K562 (cell line): ENCODE measurements around the gene MITF. TPM values are rescaled to one million over a fixed set of nuclear protein-coding genes. Genes with fewer than 3 reads are reported as not detected.

Experiments
- ATAC-seq: fragments of 200-7000 bp; cut with Tn5 transposase; 3 replicates; pipeline ENCODE4 v1.9.1; 2020; ENCODE audit warnings: moderate library complexity
- BruUV-seq: library from RNA; stranded (reverse); fragments of 400-500 nt; replicated peaks from 2 replicates; lab custom pipeline; 2021; lab: Mats Ljungman, UMichigan
- CTCF ChIA-PET: fragments of 300-600 bp; formaldehyde crosslinking; extraction: SDS; loops from one replicate; lab custom pipeline; 2021; ENCODE audit warnings: low intra/inter-chr PET ratio; lab: Yijun Ruan, JAX
- POLR2A ChIA-PET: fragments of 300-600, 350-650 bp; sonication (Branson Sonifier 250); formaldehyde crosslinking; extraction: SDS; loops from one replicate; lab custom pipeline; 2021; ENCODE audit warnings: antibody characterized with exemption, inconsistent platforms; lab: Yijun Ruan, JAX
- DNase-seq, 4 experiments: peaks; one replicate each; pipeline versions ENCODE4 v3.0.0 to v3.0.0-alpha.2; 2011 to 2018; ENCODE audit warnings: low spot score in 3 of 4, mixed read lengths in 3 of 4; ENCODE audit errors: extremely low read depth in 1 of 4
- FAIRE-seq: peaks from 2 replicates; lab custom pipeline; 2011; peaks lifted over from hg19 to GRCh38; lab: Jason Lieb, UNC
- H2AFZ ChIP-seq: 2 replicates; pipeline ENCODE4 v1.6.0; 2011; ENCODE audit warnings: low read depth, low read length, control low read depth, inconsistent platforms
- H3K27ac ChIP-seq: fragments of 200-600 bp; 3 replicates; pipeline ENCODE4 v1.8.0; 2011; ENCODE audit warnings: low read depth, mild to moderate bottlenecking, control low read depth, inconsistent platforms, low read length, moderate library complexity, mixed read lengths; ENCODE audit errors: extremely low read depth
- H3K27me3 ChIP-seq, 2 experiments: fragments of 300-600 bp in 1 of 2; 2 replicates in 1 of 2; 3 replicates in 1 of 2; pipeline versions ENCODE4 v1.6.0 to v1.8.0; 2011; ENCODE audit warnings: inconsistent platforms in 2 of 2, low read length in 2 of 2, mild to moderate bottlenecking in 1 of 2, mixed read lengths in 1 of 2, moderate library complexity in 1 of 2; ENCODE audit not compliant: control insufficient read depth in 2 of 2, insufficient read depth in 2 of 2
- H3K36me3 ChIP-seq: fragments of 300-600 bp; 3 replicates; pipeline ENCODE4 v1.8.0; 2011; ENCODE audit warnings: mild to moderate bottlenecking, low read length, inconsistent platforms; ENCODE audit not compliant: control insufficient read depth, insufficient read depth
- H3K4me1 ChIP-seq, 2 experiments: fragments of 200-600 bp in 1 of 2; replicated peaks in 1 of 2; 2 replicates in 1 of 2; 3 replicates in 1 of 2; pipeline versions ENCODE4 v1.5.1 to v1.8.0; 2011; ENCODE audit warnings: inconsistent platforms in 2 of 2, low read length in 2 of 2, mild to moderate bottlenecking in 1 of 2, mixed read lengths in 1 of 2, moderate library complexity in 1 of 2; ENCODE audit not compliant: control insufficient read depth in 2 of 2, insufficient read depth in 2 of 2
- H3K4me2 ChIP-seq: 2 replicates; pipeline ENCODE4 v1.6.1; 2011; ENCODE audit warnings: low read length, control low read depth, inconsistent platforms, mixed read lengths; ENCODE audit not compliant: insufficient read depth
- H3K4me3 ChIP-seq: fragments of 200-600 bp; sonication (generic), shearing (Covaris generic); 2 replicates; pipeline ENCODE4 v1.5.1; 2016; ENCODE audit warnings: control low read depth, inconsistent platforms
- H3K79me2 ChIP-seq: fragments of 200-600 bp; 3 replicates; pipeline ENCODE4 v1.8.0; 2011; ENCODE audit warnings: low read length, inconsistent platforms; ENCODE audit not compliant: control insufficient read depth, insufficient read depth
- H3K9ac ChIP-seq, 2 experiments: 2 replicates each; pipeline versions ENCODE4 v1.6.0 to v1.6.1; 2011; ENCODE audit warnings: low read depth in 2 of 2, low read length in 2 of 2, control low read depth in 1 of 2, inconsistent platforms in 1 of 2, mild to moderate bottlenecking in 1 of 2, mixed read lengths in 1 of 2; ENCODE audit not compliant: insufficient read depth in 1 of 2
- H3K9me1 ChIP-seq: one replicate; pipeline ENCODE4 v1.6.0; 2011; ENCODE audit warnings: inconsistent platforms, mild to moderate bottlenecking, low read length, moderate library complexity; ENCODE audit not compliant: control insufficient read depth, insufficient read depth
- H3K9me3 ChIP-seq: replicated peaks from 2 replicates; pipeline ENCODE4 v1.5.1; 2011; ENCODE audit warnings: low read depth, low read length, inconsistent platforms; ENCODE audit not compliant: control insufficient read depth, insufficient read depth
- H4K20me1 ChIP-seq: replicated peaks from 2 replicates; pipeline ENCODE4 v1.6.1; 2011; ENCODE audit warnings: low read length, inconsistent platforms, mixed read lengths; ENCODE audit not compliant: control insufficient read depth, insufficient read depth
- ATF1 ChIP-seq, 2 experiments: fragments of 450-650 bp in 1 of 2; IDR thresholded peaks; 2 replicates each; pipeline ENCODE4 v1.6.1; 2016; ENCODE audit warnings: missing compliant biosample characterization in 1 of 2, missing genetic modification characterization in 1 of 2
- DACH1 ChIP-seq: fragments of 450-650 bp; IDR thresholded peaks from 2 replicates; pipeline ENCODE4 v1.6.1; 2018; ENCODE audit not compliant: partially characterized antibody
- ELF1 ChIP-seq: fragments of 200-800 bp; sonication (Bioruptor generic); IDR thresholded peaks from 2 replicates; pipeline ENCODE4 v1.6.1; 2016; ENCODE audit warnings: missing genetic modification characterization, missing compliant biosample characterization
- EWSR1 ChIP-seq: fragments of 450-650 bp; IDR thresholded peaks from 2 replicates; pipeline ENCODE4 v1.6.1; 2018; ENCODE audit warnings: borderline replicate concordance, mild to moderate bottlenecking, low read depth, moderate library complexity; ENCODE audit not compliant: partially characterized antibody
- HOMEZ ChIP-seq: fragments of 250-450 bp; sonication (Bioruptor Pico); IDR thresholded peaks from 2 replicates; pipeline ENCODE4 v1.4.0; 2020; ENCODE audit warnings: mild to moderate bottlenecking, moderate library complexity
- LCOR ChIP-seq: sonication (generic); formaldehyde crosslinking; IDR thresholded peaks from 2 replicates; pipeline ENCODE4 v1.8.0; 2022; ENCODE audit warnings: mild to moderate bottlenecking, missing genetic modification reagents
- MAFF ChIP-seq: IDR thresholded peaks from 2 replicates; pipeline ENCODE4 v1.6.1; 2012; ENCODE audit warnings: low read length, improper control_type of control experiment
- MAFG ChIP-seq: fragments of 450-650 bp; conservative IDR thresholded peaks from 2 replicates; pipeline ENCODE4 v1.6.1; 2016; ENCODE audit warnings: missing genetic modification characterization, missing compliant biosample characterization
- MAFK ChIP-seq: IDR thresholded peaks from 2 replicates; pipeline ENCODE4 v1.6.1; 2011; ENCODE audit warnings: low read length, improper control_type of control experiment
- NEUROD1 ChIP-seq: fragments of 150-350 bp; IDR thresholded peaks from 2 replicates; pipeline ENCODE4 v1.6.1; 2014; ENCODE audit warnings: borderline replicate concordance, low read length, low read depth; ENCODE audit not compliant: partially characterized antibody
- NFE2 ChIP-seq: IDR thresholded peaks from 2 replicates; pipeline ENCODE4 v1.6.1; 2014; ENCODE audit warnings: antibody characterized with exemption, low read depth
- POLR2A ChIP-seq: fragments of 450-650 bp; conservative IDR thresholded peaks from 2 replicates; pipeline ENCODE4 v1.6.1; 2016
- PTTG1 ChIP-seq: fragments of 450-650 bp; IDR thresholded peaks from 2 replicates; pipeline ENCODE4 v1.6.1; 2016; ENCODE audit warnings: low read depth, mild to moderate bottlenecking, missing genetic modification characterization, missing compliant biosample characterization
- SNIP1 ChIP-seq: fragments of 450-650 bp; IDR thresholded peaks from 2 replicates; pipeline ENCODE4 v1.7.1; 2017; ENCODE audit warnings: low read depth, mild to moderate bottlenecking
- SPI1 ChIP-seq: IDR thresholded peaks from 2 replicates; pipeline ENCODE4 v1.6.1; 2011; ENCODE audit warnings: low read depth, low read length, control low read depth, borderline replicate concordance
- TFAP4 ChIP-seq: sonication (generic); formaldehyde crosslinking; IDR thresholded peaks from 2 replicates; pipeline ENCODE4 v1.8.0; 2022; ENCODE audit warnings: missing genetic modification reagents, mild to moderate bottlenecking, moderate library complexity, borderline replicate concordance
- THRA ChIP-seq: fragments of 450-650 bp; IDR thresholded peaks from 2 replicates; pipeline ENCODE4 v1.6.1; 2017; ENCODE audit warnings: mild to moderate bottlenecking, moderate library complexity
- YY1 ChIP-seq, 3 experiments: IDR thresholded peaks; 2 replicates each; pipeline ENCODE4 v1.6.1; 2011; ENCODE audit warnings: low read length in 2 of 3, mild to moderate bottlenecking in 2 of 3, moderate library complexity in 2 of 3, borderline replicate concordance in 1 of 3, control low read depth in 1 of 3, low read depth in 1 of 3; ENCODE audit not compliant: insufficient read depth in 3 of 3, insufficient replicate concordance in 2 of 3, control insufficient read depth in 1 of 3, insufficient read length in 1 of 3; ENCODE audit errors: extremely low read depth in 1 of 3
- WGBS: fragments of 100-300 bp; shearing (Covaris generic); methylation state at CpG from one replicate; pipeline ENCODE4 v1.1.6; 2016; ENCODE audit warnings: low coverage, mixed read lengths; ENCODE audit not compliant: insufficient coverage; ENCODE audit errors: missing lambda C conversion rate; 5-methylcytosine and 5-hydroxymethylcytosine counted together
- in situ Hi-C: fragments of 300-500 bp; cut with MboI; formaldehyde crosslinking; loops from 4 replicates; pipeline ENCODE4 v1.15.0; 2018; ENCODE audit warnings: inconsistent platforms, mixed read lengths
- intact Hi-C: fragments of 100-400 bp; cut with micrococcal nuclease; formaldehyde crosslinking; loops from 2 replicates; pipeline ENCODE4 v1.14.2; 2022
- polyA plus RNA-seq, 8 experiments: library from polyadenylated mRNA; depleted of rRNA in 4 of 8; stranded (reverse) in 5 of 8; unstranded in 3 of 8; fragments of >200 nt; fragmentation: Nextera tagmentation in 2 of 8; fragmentation: Illumina TruSeq in 1 of 8; extraction: Ambion mirVana in 2 of 8; extraction: Trizol in 1 of 8; gene quantifications; 2 replicates each; pipeline versions ENCODE4 v1.2.1 to v1.2.3, GENCODE V29; 2011 to 2014; ENCODE audit warnings: inconsistent platforms in 1 of 8, missing spikeins in 1 of 8
- total RNA-seq, 7 experiments: library from RNA; depleted of rRNA in 6 of 7; stranded (reverse); fragments of >200 nt in 6 of 7; fragmentation: Illumina TruSeq in 2 of 7; extraction: Trizol in 2 of 7; gene quantifications; 2 replicates each; pipeline versions ENCODE4 v1.2.1 to v1.2.3, GENCODE V29; 2011 to 2021; ENCODE audit warnings: low replicate concordance in 1 of 7

MITF gene
- total and polyA plus RNA-seq, 9 of the 15 experiments (the other 6 are each of a cell fraction or from before 2014, with no cell fraction given), result 5.6 to 14.9 (median 11.1) TPM

- no TSS peak for BruUV-seq
- ATAC-seq (no peak), DNase-seq (no peak), FAIRE-seq (no peak)
- H3K79me2 ChIP-seq, result peaks cover 74% of the 10 kb centered on the region
- no peaks in the 10 kb centered on the region; the same call in 1 of the 2 replicates for H4K20me1 ChIP-seq
- CTCF ChIA-PET, result no interaction called here
- no peaks in the 10 kb centered on the region for H3K9me1 ChIP-seq
- H3K9ac ChIP-seq, result no peak overlapping the region
- WGBS, result 41% methylated on average over 3 of the region's 3 CpGs
- H3K4me1 ChIP-seq, result peaks cover 8 to 46% of the 10 kb centered on the region in 2 experiments
- intact Hi-C loops, result no loop called here
- H3K36me3 ChIP-seq, result no peaks in the 10 kb centered on the region
- H3K27me3 ChIP-seq, result no peaks in the 10 kb centered on the region
- peak overlapping the region; percentile 32; the same call in 1 of the 3 replicates for H3K27ac ChIP-seq
- POLR2A ChIA-PET, result interaction anchor here (0.9 kb wide), 1 partner anchor 44 kb away, joined by 3 read pairs; no protein-coding TSS in a partner anchor
- no peak overlapping the region for H2AFZ ChIP-seq
- H3K4me3 ChIP-seq, result no peak overlapping the region
- in situ Hi-C loops, result no loop called here
- H3K4me2 ChIP-seq, result peak overlapping the region; percentile 30; the same call in 1 of the 2 replicates
- no peaks in the 10 kb centered on the region for H3K9me3 ChIP-seq
- TF ChIP-seq HOMEZ (CRISPR knock-in tag) (no peak), NEUROD1 (no peak), SNIP1 (no peak), MAFF (peak; percentile 82), NFE2 (peak; percentile 41; the same call in 1 of the 2 replicates), YY1 (IDR thresholded peaks at IDR 0.05; ENCODE audit: borderline replicate concordance in 1 of 3, control insufficient read depth in 1 of 3, extremely low read depth in 1 of 3, insufficient read depth in 3 of 3, insufficient read length in 1 of 3, insufficient replicate concordance in 2 of 3, low read depth in 1 of 3, low read length in 2 of 3) (no peak), DACH1 (peak; percentile 23), PTTG1 (tag) (no peak), MAFG (tag) (peak; percentile 80), THRA (no peak), MAFK (peak; percentile 60; the same call in 1 of the 2 replicates), LCOR (CRISPR knock-in tag) (no peak), POLR2A (no peak), TFAP4 (peak; percentile 20; the same call in 1 of the 2 replicates), ATF1 (CRISPR knock-in tag; IDR thresholded peaks at IDR 0.05) (no peak), ATF1 (tag; IDR thresholded peaks at IDR 0.05) (no peak), SPI1 (peak; percentile 92), EWSR1 (no peak), ELF1 (tag) (no peak)
Measured at GRCh38 chr3:69764121-69764741, 25.0 kb downstream of the MITF start.
